ENCODE results near the gene TAP2.

TAP2 gene

DNA sequence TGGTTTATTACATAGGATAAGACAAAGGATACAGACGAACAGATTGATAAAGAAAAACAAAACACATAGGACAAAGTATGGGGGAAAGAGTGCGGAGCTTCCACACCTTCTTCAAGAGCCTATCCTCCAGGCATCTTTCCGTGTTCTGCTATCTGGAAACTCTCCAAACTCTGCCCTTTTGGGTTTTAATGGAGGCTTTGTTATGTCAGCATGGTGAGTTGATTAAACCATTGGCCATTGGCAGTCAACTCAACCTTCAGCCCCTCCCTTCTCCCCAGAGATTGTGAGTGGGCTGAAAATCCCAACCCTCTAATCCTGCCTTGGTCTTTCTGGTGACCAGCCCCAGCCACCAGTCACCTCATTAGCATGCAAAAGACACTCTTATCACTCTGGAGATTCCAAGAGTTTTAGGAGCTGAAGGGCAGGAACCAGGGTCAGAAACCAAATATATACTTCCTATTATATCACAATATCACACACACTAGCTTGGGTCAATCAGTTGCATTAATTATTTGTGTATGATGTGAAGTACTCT lies 45.6 kb downstream of the TAP2 start:
- DNase-seq (ENCODE audit: low read depth, low spot score) = no peak

DNA sequence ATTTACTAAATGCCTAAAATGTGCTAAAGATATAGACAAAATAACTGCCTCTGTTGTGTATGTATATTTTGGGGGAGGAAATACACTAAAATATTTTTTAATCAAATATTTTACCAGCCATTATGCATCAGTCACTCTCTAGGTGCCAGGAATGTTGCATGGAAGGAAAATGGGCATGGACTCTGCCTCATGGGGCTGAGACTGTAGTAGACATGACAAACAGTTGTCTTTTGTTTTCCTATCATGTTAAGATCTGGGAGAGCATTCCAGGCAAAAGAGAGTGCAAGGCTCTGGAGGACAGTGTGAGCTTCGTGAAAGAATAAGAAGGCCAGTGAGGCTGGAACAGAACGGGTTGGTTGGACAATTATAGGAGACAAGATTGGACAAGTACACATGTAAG lies 48.2 kb downstream of the TAP2 start:
- DNase-seq (ENCODE audit: low read depth, low spot score) = no peak

Measured in smooth muscle cell of the brain vasculature (primary cell).